ENCODE results near the gene APBA1.
"Not testable (repeated sequence)": the region's sequence is repeated elsewhere in the genome, so short reads cannot be mapped to it uniquely, and the experiment has no call there.

The APBA1 gene

GRCh38 chr9:69605406-69605805 lies 66.8 kb downstream of the APBA1 start:
- DNase-seq (ENCODE audit: low read depth in 2 of 2), result no peak

- no peak for DNase-seq (ENCODE audit: low read depth in 2 of 2)
These were observed 67.5 kb downstream of the APBA1 start for GRCh38 chr9:69604568-69605219.

- no peak for DNase-seq (ENCODE audit: low read depth in 2 of 2)
These were observed 68.5 kb downstream of the APBA1 start for GRCh38 chr9:69603656-69604055.

GRCh38 chr9:69602773-69603172 lies 69.4 kb downstream of the APBA1 start:
- DNase-seq (ENCODE audit: low read depth in 2 of 2), result no peak

GRCh38 chr9:69601698-69602097 lies 70.5 kb downstream of the APBA1 start:
- DNase-seq (ENCODE audit: low read depth in 2 of 2), result no peak

GRCh38 chr9:69600314-69601047 lies 71.7 kb downstream of the APBA1 start:
- DNase-seq (ENCODE audit: low read depth in 2 of 2), result no peak

GRCh38 chr9:69599232-69599971 lies 72.8 kb downstream of the APBA1 start:
- DNase-seq (ENCODE audit: low read depth in 2 of 2), result no peak

GRCh38 chr9:69596906-69597305 lies 75.3 kb downstream of the APBA1 start:
- not testable (repeated sequence) for DNase-seq (ENCODE audit: low read depth in 2 of 2)

GRCh38 chr9:69594180-69594579 lies 78.0 kb downstream of the APBA1 start:
- DNase-seq (ENCODE audit: low read depth in 2 of 2), result no peak

- DNase-seq (ENCODE audit: low read depth in 2 of 2), result no peak
These were observed 78.4 kb downstream of the APBA1 start for GRCh38 chr9:69593756-69594155.

GRCh38 chr9:69593301-69593700 lies 78.9 kb downstream of the APBA1 start:
- no peak for DNase-seq (ENCODE audit: low read depth in 2 of 2)

GRCh38 chr9:69590266-69590665 lies 81.9 kb downstream of the APBA1 start:
- DNase-seq (ENCODE audit: low read depth in 2 of 2), result no peak

- DNase-seq (ENCODE audit: low read depth in 2 of 2), result no peak
These were observed 83.0 kb downstream of the APBA1 start for GRCh38 chr9:69589156-69589555.

- DNase-seq (ENCODE audit: low read depth in 2 of 2), result no peak
These were observed 86.6 kb downstream of the APBA1 start for GRCh38 chr9:69585571-69585970.

GRCh38 chr9:69584759-69585158 lies 87.4 kb downstream of the APBA1 start:
- no peak for DNase-seq (ENCODE audit: low read depth in 2 of 2)

- no peak for DNase-seq (ENCODE audit: low read depth in 2 of 2)
These were observed 88.4 kb downstream of the APBA1 start for GRCh38 chr9:69583645-69584234.

- no peak for DNase-seq (ENCODE audit: low read depth in 2 of 2)
These were observed 89.5 kb downstream of the APBA1 start for GRCh38 chr9:69582544-69583297.

- no peak for DNase-seq (ENCODE audit: low read depth in 2 of 2)
These were observed 90.2 kb downstream of the APBA1 start for GRCh38 chr9:69582018-69582417.

- no peak for DNase-seq (ENCODE audit: low read depth in 2 of 2)
These were observed 91.5 kb downstream of the APBA1 start for GRCh38 chr9:69580582-69581214.

GRCh38 chr9:69579760-69580581 lies 92.2 kb downstream of the APBA1 start:
- DNase-seq (ENCODE audit: low read depth in 2 of 2), result no peak
